Measurements from ENCODE around the gene ZNF839.

The ZNF839 gene

DNA sequence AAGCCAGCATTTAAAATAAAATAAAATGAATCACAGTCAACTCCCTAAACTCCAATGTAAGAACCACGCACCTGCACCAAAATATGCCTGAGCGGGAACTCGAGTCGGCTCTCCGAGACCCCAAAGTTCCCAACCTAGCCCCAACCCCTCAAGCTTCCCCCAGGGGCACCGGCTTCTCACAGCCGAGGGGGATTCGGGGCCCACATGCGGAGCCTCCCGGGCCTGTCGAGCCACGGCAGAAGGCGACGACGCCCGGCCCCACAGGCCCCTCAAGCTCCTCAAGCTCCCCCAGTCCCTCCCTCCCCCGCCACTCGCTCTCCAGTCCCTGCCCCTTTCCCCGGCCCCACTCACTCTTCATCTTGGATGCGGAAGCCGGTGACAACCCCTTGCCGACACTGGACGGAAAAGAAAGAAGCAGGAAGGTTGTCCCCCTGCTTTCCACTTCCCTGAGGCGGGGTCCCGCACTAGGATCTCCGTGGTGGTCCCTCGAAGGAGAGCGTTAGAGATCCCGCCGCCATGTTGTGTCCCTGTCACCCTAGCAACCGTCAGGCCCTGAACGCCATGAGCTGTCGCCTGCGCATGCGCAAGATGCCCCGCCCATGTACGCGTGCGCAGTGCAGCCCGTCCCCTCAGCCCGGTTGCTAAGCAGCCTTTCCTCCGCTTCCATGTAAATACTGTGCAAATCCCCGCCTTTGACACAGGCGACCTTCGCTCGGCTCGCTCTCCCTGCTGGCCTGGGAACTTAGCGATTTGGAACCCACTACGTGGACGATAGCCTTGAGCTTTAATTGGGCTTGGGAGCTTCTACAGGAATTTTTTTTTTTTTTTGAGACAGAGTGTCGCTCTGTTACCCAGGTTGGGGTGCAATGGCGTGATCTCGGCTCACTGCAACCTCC lies 14.7 kb upstream of the ZNF839 start, which contains the start of gene MOK:
Gene MOK (minus strand): TSS at position 554 of the 896 bp plus-strand sequence. CDS start 196 bp downstream, at position 358.
- CTCF ChIA-PET = interaction anchor here (0.6 to 3.7 kb wide), 8 partner anchors 10 to 206 kb away, joined by 3 to 34 read pairs (median 4); no protein-coding TSS in a partner anchor
- H3K4me3 ChIP-seq (ENCODE audit: low read depth, low read length) = peak within 1 kb of the TSS; percentile 84
- TF ChIP-seq, protein P1, sequence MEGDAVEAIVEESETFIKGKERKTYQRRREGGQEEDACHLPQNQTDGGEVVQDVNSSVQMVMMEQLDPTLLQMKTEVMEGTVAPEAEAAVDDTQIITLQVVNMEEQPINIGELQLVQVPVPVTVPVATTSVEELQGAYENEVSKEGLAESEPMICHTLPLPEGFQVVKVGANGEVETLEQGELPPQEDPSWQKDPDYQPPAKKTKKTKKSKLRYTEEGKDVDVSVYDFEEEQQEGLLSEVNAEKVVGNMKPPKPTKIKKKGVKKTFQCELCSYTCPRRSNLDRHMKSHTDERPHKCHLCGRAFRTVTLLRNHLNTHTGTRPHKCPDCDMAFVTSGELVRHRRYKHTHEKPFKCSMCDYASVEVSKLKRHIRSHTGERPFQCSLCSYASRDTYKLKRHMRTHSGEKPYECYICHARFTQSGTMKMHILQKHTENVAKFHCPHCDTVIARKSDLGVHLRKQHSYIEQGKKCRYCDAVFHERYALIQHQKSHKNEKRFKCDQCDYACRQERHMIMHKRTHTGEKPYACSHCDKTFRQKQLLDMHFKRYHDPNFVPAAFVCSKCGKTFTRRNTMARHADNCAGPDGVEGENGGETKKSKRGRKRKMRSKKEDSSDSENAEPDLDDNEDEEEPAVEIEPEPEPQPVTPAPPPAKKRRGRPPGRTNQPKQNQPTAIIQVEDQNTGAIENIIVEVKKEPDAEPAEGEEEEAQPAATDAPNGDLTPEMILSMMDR (IDR thresholded peaks at IDR 0.05; ENCODE audit: insufficient read depth, low read length, missing control alignments) = no peak
- POLR2A ChIA-PET = interaction anchor here (0.7 kb wide), 2 partner anchors 9 to 24 kb away, joined by 3 to 5 read pairs; no protein-coding TSS in a partner anchor
- DNase-seq (ENCODE audit: low read depth, low spot score) = peak; percentile 70

DNA sequence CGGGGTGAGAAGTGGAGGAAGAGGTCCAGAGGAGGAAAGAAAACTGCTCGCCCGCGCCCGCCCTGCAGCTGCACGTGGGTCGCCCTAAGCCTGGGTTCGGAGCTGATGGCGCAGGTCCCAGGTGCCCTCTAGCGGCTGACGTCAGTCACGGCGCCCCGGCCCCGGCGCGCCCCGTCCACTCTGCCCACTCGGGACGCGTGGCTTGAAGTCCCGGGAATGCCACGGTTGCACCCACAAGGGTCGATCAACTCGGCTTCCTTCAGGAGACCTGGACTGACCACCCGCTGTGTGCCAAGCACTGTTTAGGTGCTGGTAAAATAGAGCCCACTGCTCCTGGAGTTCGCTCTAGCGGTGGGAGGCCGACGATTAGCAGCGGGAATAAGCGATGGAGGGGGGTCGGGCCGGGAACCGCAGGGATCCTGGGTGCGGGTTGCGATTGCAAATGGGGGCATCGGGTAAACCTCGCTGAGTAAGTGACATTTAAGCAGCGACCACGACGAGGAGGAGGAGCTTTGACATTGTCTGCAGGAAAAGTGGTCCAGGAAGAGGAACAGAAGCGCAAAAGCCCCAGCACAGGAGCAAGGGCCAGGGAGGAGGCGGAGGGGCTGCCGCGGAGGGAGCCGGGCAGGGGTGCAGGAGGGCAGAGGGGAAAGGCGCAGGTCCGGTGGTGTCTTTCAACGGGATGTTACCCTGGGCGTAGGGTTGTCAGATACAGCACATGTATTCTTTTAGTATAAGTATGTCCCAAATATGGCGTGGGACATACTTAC lies 5.1 kb upstream of the ZNF839 start:
- peak overlapping the region; percentile 59 for H3K4me3 ChIP-seq (ENCODE audit: low read depth, low read length)
- ChIA-PET POLR2A (interaction anchor here (0.7 to 1.3 kb wide), 2 partner anchors 10 to 218 kb away, joined by 3 read pairs; partner anchors contain the start of gene MOK), CTCF (interaction anchor here (0.7 to 8.1 kb wide), 63 partner anchors 7 to 608 kb away, joined by 3 to 113 read pairs (median 4); partner anchors contain the start of gene MOK)
- DNase-seq (ENCODE audit: low read depth, low spot score) = no peak
- TF ChIP-seq, protein P1 (IDR thresholded peaks at IDR 0.05; ENCODE audit: insufficient read depth, low read length, missing control alignments) = peak; percentile 98

DNA sequence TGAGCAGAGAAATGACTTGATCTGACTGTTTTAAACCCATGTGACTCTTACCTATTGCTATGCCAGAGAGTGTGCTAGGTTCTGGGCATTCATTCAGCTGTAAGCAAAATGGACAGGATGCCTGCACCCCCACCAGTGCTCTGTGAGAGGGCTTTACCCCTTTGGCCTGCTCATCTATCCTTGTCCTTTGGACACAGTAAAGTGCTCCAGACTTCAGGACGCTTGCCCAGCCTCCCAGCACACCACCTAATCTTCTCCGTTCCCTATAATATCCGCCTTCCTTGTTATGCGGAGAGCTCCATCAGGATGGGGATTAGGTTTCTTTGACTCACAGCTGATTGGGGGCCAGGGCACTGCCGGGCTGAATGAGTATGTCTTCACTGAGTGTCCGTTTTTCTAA lies 4.4 kb upstream of the ZNF839 start:
- POLR2A ChIA-PET = interaction anchor here (0.6 to 1.3 kb wide), 2 partner anchors 219 to 228 kb away, joined by 3 read pairs; no protein-coding TSS in a partner anchor
- CTCF ChIA-PET = interaction anchor here (0.7 to 8.1 kb wide), 41 partner anchors 8 to 609 kb away, joined by 3 to 113 read pairs (median 6); partner anchors contain the start of gene MOK
- no peak for DNase-seq (ENCODE audit: low read depth, low spot score)

DNA sequence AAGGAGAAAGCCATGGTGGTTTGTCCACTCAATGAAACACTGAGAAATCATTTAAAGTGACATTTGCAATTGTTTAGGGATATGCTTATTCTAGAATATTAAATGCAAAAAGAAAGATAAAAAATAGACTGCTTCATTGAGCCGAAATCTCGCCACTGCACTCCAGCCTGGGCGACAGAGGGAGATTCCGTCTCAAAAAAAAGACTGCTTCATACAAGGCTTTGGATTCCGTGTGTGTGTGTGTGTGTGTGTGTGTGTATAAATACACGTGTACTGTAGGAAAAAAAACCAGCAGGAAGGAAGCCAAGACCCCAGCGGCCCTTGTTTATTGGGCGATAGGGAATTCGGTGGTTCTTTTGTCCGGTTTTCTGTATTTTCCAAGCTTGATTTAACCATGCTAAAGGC lies 3.2 kb upstream of the ZNF839 start:
- POLR2A ChIA-PET = no interaction called here
- CTCF ChIA-PET = interaction anchor here (0.6 to 8.1 kb wide), 22 partner anchors 8 to 480 kb away, joined by 3 to 113 read pairs (median 4); partner anchors contain the start of genes DYNC1H1 and MOK
- H3K4me3 ChIP-seq (ENCODE audit: low read depth, low read length) = peak overlapping the region; percentile 55
- TF ChIP-seq, protein P1 (IDR thresholded peaks at IDR 0.05; ENCODE audit: insufficient read depth, low read length, missing control alignments) = no peak
- DNase-seq (ENCODE audit: low read depth, low spot score) = no peak

More for the DNA sequence above, 4.4 kb upstream of the ZNF839 start:
- H3K4me3 ChIP-seq (ENCODE audit: low read depth, low read length) = no peak overlapping the region
- TF ChIP-seq, protein P1 (IDR thresholded peaks at IDR 0.05; ENCODE audit: insufficient read depth, low read length, missing control alignments) = no peak

DNA sequence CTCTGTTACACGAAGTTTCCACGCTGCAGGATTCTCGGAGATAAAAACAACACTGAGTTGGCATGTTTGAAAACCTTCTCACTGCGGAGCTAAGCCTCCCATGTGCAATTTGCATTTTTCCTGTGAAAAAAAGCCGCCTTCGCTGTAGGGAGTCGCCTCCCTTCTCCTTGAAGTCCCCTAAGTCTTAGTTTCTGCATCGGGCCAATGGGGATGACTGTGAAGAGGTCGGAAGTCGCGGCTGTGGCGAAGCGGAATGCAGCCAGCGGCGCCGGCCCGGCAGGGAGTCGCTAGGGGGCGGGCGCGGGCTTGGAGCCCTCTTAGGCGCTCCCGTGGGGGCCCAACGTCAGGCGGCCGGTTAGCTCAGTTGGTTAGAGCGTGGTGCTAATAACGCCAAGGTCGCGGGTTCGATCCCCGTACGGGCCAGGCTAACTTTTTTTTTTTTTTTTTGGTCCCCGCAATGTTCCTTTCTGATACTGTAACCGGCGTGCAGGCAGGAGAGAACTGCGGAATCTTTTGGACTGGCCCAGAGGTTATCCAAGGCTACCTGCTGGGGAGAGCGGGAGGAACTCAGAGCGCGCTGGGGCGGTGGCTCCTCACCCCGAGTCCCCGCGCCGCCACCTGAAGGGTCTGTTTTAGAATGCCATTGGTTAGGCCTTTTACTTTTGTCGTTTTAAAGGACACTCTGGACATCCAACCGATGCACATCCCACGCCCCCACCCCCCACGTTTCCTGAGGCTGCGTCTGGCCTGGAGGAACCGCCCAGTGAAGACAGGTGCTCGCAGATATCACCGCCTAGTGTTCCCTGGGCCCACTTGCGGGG lies 2.6 kb upstream of the ZNF839 start:
- H3K4me3 ChIP-seq (ENCODE audit: low read depth, low read length) = peak overlapping the region; percentile 64
- TF ChIP-seq, protein P1 (IDR thresholded peaks at IDR 0.05; ENCODE audit: insufficient read depth, low read length, missing control alignments) = peak; percentile 94
- DNase-seq (ENCODE audit: low read depth, low spot score) = no peak
- ChIA-PET CTCF (interaction anchor here (0.6 to 8.1 kb wide), 26 partner anchors 9 to 481 kb away, joined by 3 to 113 read pairs (median 4); partner anchors contain the start of genes DYNC1H1 and MOK), POLR2A (no interaction called here)
